ENCODE measurements around the gene CTIF.

The CTIF gene

DNA sequence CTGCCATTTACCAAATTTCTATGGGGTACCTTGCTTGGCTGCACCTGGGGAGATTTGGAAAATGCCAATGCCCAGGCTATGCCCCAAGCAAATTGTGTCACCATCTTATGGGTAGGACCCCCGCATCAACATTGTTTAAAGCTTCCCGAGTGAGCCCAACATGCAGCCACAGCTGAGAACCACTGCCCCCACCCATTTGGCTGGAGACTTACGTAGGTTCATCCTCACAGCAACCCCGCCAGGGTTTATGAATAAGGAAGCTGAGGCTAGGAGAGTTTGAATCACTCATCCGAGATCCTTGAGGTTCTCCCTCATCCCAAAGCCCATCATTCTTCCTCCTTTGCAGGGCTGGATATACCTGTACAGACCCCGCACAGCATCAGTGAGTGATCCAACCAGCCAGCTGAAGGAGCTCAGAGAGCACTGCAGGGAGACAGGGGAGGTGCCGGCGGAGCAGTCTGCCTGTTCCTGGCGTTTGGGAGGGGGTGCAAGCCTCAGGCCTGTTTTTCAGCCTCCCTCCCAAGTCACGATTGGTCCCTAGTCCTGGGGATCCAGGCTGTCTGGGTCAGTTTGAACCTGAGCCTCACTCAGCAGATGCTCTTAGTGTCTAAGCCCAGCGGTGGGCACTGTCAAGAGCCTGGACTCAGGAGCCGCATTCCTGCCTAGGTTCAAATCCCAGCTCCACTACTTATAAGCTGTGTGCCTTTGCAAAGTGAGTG is 247.1 kb downstream of the CTIF start:
- DNase-seq (ENCODE audit: low spot score) = no peak
- TF ChIP-seq, protein P1, sequence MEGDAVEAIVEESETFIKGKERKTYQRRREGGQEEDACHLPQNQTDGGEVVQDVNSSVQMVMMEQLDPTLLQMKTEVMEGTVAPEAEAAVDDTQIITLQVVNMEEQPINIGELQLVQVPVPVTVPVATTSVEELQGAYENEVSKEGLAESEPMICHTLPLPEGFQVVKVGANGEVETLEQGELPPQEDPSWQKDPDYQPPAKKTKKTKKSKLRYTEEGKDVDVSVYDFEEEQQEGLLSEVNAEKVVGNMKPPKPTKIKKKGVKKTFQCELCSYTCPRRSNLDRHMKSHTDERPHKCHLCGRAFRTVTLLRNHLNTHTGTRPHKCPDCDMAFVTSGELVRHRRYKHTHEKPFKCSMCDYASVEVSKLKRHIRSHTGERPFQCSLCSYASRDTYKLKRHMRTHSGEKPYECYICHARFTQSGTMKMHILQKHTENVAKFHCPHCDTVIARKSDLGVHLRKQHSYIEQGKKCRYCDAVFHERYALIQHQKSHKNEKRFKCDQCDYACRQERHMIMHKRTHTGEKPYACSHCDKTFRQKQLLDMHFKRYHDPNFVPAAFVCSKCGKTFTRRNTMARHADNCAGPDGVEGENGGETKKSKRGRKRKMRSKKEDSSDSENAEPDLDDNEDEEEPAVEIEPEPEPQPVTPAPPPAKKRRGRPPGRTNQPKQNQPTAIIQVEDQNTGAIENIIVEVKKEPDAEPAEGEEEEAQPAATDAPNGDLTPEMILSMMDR (IDR thresholded peaks at IDR 0.05; ENCODE audit: extremely low read depth, missing control alignments) = no peak

DNA sequence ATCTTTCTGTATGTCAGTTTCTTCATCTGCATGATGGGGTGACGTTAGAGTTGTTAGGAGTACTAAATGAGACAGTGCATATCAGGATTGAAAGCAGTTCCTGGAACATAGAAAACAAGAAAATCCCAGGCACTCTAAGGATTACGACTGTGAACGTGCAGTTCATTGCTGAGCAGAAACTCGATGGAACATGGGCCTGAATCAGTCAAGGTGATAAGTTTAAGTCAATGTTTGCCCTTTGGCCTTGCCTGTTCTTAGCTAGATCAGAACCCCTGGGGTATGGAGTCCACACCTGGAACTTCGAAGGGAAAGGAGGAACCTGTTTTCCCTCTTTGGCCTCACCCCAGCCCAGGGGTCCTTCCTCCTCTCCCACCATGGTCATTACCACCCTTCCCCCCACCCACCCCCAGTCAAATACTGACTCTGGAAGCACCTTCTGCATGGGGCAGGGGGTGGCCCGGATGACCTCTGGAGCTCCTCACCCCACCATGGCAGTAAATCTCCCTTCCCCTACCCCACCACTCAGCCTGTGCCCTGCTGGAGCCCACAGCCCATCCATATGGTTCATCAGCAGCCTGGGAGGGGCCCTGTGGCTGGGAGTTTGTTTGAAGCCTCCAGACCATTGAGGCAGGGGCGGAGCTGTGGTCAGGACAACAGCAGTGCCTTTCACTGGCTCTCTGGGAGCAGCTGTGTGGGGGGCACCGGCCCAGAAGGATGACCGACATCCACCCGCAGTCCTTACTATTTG is 247.8 kb downstream of the CTIF start:
- no peak for DNase-seq (ENCODE audit: low spot score)
- TF ChIP-seq, protein P1 (IDR thresholded peaks at IDR 0.05; ENCODE audit: extremely low read depth, missing control alignments) = no peak

DNA sequence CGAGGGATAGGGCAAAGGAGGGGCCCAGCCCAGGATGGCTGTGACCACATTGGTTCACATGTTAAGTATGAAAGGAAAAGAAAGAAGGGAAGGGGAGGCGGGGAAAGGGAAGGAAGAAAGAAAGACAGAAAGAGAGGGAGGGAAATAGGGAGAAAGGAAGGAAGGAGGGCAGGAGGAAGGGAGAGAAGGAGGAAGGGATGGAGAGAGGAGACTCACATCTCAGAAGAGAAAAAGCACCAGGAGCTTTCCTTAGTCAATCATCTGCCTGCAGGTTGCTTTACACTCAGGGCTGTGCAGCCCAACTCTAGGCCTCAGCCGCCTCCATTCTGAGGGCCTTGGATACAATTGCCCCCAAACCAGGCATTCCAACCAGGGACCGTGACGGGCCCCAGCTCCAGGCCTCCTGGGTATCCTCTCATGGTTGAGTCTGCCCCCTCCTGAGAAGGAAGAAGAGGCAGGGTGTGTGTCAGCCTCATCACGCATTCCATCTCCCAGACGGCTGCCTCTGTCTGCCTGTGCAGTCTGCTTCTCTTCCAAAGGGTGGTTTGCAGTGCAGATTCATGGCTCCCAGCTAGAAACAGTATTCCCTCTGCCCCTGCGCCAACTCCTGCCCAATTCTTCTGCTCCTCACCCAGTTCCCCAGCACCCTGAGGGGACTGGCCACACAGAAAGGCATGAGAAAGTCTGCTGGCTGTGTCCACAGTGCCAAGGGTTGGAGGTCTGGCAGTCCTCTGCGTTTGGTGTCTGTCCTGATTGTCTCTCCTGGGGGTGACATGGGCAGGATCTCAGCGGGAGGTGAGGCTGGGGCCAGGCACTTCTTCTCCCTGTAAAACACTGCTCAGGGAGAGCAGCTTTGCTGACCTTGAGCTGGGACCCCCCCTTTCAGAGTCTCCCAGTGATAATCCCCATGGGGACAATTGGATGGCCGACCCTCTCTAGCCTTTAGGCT is 248.6 kb downstream of the CTIF start:
- TF ChIP-seq, protein P1 (IDR thresholded peaks at IDR 0.05; ENCODE audit: extremely low read depth, missing control alignments) = no peak
- no peak for DNase-seq (ENCODE audit: low spot score)

DNA sequence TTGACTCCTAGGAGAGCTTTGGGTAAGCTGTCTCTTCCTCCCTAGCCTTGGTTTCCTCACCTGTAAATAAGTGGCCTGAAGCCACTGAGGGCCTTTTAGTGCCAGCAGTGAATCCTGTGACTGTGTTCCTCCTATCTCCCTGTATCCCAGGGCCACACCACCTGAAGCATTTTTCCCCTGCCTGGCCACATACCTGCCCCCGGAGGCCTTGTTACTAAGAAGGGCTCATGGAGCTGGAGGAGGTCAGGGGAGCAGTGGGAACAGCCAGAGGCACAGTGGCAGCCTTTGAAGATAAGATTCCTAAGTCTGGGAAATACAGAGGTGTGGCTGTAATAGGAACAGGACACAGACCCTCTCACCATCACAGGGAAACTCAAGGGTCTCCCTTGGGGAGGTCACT is 249.5 kb downstream of the CTIF start:
- TF ChIP-seq, protein P1 (IDR thresholded peaks at IDR 0.05; ENCODE audit: extremely low read depth, missing control alignments) = no peak
- no peak for DNase-seq (ENCODE audit: low spot score)

DNA sequence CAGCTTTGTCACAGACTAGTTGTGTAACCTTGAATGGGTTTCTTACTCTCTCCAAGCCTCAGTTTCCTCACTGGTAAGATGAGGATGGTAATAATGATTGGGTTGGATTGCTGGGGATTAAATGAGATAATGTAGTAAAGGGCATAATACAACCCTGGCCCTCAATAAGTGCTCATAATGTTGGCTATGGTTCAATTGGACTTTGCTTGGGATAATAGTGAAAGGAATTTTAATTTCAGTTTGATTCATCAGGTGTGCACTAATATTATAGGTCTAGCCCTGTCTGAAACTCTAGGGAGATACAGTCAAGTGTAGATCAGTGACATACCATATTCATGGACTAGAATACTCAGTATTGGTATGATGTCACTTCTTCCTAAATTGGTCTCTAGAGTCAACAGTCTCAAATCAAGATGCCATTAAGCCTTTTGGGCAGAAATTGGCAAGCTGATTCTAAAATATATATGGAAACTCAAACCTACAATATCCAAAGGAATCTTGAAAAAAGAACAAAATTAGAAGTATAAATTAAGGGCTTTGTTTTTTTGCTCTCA is 250.5 kb downstream of the CTIF start:
- DNase-seq (ENCODE audit: low spot score) = no peak
- TF ChIP-seq, protein P1 (IDR thresholded peaks at IDR 0.05; ENCODE audit: extremely low read depth, missing control alignments) = no peak

DNA sequence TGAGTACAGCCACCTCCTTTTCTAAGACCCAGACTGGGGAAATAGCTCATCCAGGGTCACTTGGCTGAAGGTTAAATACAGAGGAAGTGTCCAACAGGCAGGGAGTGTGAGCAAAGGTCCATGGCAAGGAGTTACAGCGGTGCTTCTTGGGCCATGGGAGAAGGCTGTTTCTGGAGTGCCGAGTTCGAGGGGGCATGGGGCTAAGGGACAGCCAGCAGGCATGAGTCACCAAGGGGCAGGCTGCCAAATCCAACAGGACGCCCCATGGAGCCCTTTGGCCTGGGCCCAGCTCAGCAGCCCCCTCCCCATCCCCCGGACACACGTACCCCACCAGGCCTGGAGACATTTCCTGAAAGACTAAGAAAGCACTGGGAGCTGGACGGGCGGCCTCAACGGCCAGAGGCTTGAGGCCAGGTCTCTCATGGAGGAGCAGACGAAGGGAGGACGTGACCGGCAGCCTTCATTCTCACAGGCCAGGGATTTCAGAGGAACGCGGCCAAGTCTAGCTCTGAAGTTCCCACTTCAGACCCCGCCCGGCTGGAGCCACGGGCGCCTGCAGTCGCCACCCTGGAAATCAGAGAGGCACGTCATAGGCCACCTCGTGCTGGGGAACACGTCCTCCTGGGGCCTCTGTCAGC is 251.5 kb downstream of the CTIF start:
- TF ChIP-seq, protein P1 (IDR thresholded peaks at IDR 0.05; ENCODE audit: extremely low read depth, missing control alignments) = no peak
- no peak for DNase-seq (ENCODE audit: low spot score)
